Activated effector memory CD4-positive, alpha-beta T cell treated with anti-CD3 and anti-CD28 coated beads, Interleukin-2, amount 50 U/mL, for 16 hours (primary cell): ENCODE results near the gene ATAD3A.
A peak's percentile ranks its signal among the peaks of the same experiment; 100 is the strongest.

Experiments
- DNase-seq: peaks from one replicate; pipeline ENCODE4 v3.0.0-alpha.2; 2020

ATAD3A gene

DNA sequence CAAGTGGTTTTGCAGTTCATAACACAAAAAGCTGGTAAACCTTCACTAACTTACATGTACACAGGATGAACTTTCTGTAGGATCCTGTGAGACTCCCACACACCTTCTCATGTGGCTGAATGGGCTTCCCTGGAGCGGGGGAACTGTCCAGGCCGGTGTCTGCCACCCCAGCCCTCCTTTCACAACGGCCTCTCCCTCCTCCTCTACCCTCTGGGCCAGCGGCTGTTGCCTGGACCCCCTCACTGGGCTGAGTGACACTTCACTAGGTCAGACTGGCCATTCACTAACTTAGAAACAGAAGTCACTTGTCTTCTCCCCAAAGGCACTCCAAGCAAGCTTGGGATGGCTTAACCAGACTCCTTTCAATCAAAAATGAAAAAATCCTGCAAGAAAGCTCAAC lies 46.6 kb downstream of the ATAD3A start:
- no peak for DNase-seq

DNA sequence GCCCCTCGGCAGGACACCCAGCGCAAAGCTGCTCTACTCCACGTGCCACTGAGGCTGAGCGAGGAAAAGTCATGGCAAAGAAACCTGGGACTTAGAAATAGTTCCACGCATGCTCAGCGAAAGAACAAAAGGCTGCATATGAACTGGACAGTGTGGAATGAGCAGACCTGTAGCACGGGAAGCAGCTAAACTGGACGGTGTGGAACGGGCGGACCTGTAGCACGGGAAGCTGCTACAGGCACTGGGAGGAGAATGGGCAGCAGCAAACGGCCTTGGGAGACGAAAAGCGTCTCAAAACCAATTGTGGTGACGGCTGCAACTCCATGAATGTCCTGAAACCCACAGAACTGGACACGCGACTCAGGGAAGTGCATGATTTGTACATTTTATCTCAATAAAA lies 47.1 kb downstream of the ATAD3A start:
- no peak for DNase-seq

DNA sequence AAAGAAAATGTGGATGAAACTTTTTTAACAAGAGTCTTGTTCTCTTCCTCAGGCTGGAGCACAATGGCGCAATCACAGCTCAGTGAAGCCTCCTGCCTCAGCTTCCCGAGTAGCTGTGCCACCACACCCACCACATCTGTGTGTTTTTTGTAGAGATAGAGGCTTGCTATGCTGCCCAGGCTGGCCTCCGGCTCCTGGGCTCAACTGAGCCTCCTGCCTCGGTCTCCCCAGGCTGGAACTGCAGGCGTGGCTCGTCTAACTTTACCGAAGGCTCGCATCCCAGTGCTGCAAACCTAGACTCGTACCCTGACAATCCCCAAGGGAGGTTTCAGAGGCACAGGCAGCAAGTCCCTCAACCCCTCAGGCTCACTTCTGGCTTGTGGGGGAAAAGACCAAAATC lies 48.2 kb downstream of the ATAD3A start:
- DNase-seq, result no peak

DNA sequence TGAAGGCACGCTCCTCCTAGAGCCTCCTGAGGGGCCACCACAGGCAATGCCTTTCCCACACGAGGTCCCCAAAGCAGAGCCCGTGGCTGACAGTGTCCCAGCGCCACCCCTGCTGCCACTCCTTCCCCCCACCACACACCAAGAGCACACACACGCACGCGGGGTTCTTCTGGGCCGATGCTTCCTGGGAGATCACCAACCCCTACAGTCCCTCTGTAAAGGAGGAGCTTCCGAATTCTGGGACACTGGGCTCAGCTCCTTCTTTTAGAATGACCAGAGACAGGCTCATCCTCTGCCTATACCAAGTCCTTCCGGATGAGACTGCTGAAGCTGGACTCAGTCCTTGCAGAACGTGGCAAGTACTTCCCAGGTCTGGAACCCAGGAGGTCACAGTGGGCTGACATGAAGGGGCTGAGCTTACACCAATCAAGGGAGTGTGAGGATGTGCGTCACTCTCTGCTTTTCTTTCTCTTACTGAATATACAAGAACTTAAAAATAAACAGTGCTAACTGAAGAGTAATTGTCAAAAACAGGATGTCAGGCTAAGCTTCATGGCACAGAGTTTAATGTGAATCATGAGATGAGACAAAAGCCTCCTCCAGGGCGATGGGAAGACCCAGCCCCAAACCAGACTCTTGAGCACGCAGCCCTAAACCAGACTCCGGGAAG lies 50.0 kb downstream of the ATAD3A start:
- no peak for DNase-seq

DNA sequence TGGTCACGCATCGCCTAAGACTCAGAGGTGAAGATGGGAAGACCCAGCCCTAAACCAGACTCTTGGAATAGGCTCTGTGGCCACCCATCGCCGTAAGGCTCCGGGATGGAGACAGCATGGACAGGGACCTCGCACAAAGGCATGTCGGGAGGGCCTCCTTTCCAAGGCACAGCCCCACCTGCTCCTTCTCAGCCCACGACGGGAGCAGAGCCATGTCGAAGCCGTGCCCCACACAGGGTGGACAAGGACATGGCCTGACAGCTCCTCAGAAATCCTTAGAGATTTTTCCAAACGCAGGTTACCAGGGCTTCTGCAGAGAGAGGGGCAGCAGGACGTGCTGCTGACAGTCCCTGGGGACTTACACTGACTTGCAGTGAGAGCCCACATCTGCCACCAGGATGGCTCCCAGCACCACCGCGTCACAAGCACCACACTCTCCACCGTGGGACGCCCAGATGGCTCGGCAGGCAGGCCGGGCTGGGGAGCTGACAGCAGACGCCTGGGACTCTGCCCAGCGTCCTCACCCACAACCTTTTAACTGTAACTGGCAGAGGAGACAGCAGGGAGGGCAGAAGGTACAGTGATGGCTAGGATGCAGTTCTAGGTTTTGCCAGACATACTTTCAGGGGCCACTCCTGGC lies 50.7 kb downstream of the ATAD3A start:
- no peak for DNase-seq

DNA sequence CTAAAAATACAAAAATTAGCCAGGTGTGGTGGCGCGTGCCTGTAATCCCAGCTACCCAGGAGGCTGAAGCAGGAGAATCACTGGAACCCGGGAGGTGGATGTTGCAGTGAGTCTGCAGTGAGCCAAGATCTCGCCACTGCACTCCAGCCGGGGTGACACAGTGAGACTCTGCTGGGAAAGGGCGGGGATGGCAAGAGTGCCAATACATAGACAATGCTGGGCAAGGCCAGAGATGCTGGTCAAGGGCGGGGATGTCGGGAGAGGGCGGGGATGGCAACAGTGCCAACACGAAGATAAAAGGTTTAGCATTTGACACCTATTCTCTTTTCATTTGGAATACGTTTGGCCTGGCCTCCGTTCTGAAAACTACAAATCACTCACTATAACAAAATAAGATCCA lies 51.7 kb downstream of the ATAD3A start:
- no peak for DNase-seq

DNA sequence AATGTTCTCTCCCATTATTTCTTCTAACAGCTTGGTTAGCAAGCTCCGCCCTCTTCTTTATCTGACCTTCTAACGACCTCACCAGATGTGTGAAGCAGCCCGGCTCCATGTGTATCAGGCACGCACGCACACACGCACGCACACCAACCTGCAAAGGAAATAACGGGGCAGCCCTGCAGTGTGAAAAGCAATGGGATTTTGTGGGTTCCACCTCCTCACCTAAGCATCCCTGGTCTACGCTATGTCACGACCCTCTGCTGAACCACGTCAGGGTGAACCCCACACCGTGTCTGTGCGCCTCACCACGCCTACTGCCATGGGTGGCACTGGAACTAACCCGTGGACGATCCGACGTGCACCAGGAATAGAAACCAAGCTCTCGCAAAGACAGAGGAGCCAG lies 52.3 kb downstream of the ATAD3A start:
- DNase-seq, result no peak

DNA sequence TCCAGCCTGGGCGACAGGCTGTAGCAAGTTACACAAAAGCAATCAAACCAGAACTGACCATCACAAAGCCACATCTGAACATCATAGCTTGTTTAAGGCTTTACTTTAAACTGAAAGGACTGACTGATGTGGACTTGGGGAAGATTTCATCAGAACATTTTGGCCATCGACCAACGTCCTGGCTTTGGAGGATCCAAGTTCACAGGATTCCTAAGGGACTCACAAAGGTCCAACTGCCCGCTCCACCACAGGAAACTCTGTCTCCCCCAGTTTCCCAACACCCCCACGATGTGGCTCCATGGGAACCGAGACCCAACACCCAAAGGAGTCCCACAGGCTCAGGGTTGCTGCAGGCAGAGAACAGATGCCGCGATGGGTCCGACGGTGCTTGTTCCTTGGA lies 53.4 kb downstream of the ATAD3A start:
- DNase-seq, result no peak

DNA sequence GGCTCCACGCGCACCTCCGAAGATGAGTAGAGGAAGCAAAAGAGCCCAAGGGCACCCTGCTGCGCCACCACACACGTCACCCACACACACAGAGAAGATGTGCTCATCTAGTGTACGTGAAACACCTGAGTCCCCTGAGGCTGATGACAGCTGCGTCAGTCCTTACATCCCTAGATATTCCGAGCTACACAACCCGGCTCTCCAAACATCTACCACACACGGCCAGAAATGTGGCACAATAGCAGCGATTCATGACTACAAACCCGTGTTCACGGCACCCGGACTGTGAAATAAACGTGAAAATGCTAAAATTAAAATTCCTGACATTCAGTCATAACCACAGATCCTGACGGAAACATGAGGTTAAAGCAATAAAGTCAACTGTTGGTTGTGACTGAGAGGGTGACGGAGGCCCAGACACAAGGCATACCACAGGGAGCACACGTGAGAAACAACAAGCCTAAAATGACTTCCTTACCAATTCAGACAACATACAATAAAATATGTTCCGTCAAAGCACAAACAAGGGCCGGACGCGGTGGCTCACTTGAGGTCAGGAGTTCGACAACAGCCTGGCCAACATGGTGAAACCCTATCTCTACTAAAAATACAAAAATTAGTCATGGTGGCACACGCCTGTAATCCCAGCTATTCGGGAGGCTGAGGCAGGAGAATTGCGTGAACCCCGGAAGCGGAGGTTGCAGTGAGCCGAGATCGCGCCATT lies 55.4 kb downstream of the ATAD3A start:
- DNase-seq, result no peak

DNA sequence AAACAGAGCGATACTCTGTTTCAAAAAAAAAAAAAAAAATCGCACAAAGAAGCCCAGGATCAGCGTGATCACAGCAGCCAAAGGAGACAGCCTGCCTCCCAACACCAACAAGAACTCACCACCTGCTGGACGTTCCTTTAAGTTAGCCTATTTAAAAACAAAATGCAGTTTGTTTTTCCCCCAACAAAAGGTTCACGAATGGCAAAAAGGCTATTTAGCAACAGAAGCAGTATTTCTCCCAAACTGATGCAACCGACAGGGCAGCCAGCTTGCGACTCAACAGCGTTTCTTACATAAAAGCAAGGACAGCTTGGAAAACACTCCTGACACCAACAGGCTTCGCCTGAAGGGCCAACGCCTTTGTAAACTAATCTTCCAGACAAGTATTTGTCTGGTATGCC lies 55.9 kb downstream of the ATAD3A start:
- no peak for DNase-seq

DNA sequence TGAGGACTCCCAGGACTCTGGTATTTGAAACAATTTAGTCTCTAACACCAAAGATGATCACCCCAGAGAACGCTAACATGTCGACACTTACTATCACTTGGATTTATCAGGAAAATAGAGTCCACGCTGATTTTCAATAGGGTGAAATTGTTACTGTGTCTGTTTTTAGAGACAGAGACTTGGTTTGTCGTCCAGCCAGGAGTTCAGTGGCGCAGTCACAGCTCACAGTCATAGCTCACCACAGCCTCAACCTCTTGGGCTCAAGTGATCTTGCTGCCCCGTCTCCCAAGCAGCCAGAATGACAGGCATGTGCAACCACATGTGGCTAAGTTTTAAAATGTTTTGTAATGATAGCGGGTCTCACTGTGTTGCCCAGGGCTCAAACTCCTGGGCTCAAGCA lies 57.4 kb downstream of the ATAD3A start:
- no peak for DNase-seq

DNA sequence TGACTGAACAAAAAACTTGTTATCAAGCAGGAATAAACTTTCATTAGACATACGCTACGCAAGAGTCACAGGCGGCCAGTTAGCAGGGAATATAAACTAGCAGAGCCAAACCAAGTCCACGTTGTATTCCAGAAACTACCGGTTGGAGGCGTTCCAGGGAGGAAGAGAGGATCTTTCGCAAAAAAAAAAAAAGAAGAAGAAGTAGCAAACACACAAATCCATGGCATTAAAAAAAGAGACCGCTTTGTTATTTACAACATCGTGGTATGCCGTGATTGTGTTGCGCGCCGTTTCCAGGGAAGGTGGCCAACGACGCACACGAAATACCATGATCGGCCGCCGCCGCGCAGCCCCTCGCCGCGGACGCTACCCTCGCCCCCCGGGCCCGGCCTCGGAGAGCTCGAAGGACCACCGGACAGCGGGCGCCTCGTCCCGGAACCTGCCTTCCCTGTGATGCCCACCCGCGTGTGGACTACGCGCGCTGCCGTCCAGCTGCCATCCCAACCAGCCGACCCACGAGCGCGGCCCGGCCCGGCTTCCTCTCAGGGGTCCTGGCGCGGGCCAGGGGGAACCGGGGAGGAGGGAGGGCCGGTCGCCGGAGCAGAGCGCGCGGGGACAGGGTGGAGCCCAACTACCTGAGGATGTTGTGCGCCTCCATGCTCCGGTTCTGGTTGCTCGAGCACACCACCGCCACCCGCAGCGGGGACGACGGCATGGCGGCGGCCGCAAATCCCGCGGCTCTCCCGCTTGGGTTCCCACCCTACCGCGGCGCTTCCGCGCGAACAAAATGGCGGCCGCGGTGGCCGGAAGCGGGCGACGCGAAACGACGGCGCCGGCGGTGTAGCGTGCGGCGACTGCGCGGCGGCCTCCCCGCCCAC lies 62.1 kb downstream of the ATAD3A start:
- peak; percentile 91 for DNase-seq

DNA sequence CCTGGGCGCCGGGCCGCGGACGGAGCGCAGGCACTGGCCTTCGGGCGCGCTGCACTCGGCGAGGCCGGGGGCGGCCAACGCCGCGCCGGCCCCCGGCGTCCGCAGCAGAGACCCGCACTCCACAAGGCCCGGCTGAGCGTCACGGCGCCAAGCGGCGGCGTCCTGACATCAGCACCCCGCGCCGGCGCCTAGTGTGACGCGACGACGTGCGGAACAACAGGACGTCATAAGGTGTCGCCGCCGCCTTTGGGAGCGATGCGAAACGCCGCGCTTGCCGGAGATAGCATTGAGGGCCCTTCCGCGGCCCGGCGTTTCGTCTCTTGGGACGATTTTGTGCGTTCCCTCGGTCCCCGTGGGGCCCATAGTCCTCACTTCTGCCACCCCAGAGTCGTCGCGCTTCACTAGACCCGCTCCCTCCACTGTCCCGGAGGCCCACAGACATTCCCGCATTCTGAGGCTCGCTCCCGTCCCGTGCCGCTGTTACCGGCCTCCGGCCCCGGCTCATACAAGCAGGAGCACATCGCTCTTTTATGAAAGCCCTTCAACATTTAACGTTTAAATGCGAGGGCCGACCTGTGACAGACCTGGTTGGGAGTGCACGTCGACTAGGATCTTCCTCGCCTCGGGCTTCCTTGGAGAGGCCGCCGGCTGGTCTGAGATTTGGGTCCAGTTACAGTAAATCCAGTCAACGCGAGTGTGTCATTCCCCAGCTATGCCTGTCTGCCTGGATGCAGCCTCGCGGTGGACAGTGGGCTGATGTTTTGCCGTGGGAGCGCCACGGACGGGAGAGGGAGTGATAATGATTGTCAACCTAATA lies 63.0 kb downstream of the ATAD3A start, which contains the start of gene SSU72:
SSU72 (minus strand) TSS at position 143 of the 817 bp plus-strand sequence. CDS start 306 bp downstream, outside the sequence.
- peak; percentile 98 for DNase-seq

DNA sequence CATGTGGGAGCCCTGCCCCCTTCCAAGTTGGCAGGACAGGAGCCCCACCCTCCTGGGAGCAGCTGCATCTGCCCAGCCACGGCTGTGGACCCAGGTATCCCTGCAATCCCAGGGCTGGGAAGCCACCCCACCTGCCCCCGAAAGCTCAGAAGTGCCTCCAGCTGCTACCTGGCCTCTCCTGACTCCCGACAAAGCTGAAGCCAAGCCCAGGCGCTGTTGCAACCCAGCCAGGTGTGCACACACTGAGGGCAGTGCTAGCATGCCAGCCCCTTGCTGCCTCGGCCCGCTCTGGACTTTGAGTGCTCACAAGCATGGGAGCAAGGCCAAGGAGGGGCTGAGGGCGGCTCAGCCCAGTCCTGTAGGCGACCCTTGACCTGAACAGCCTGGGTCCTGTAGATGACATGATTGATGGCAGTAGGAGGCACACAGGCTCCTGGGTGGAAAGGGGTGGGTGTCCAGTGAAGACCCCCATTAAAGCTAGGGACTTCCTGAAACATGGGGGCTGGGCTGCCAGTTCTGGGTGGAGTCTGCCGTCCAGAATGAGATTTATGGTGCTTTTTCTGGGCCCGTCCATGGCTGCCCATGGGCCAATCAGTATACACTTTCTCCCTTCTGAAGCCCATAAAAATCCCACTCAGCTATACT lies 65.5 kb downstream of the ATAD3A start:
- DNase-seq, result no peak

DNA sequence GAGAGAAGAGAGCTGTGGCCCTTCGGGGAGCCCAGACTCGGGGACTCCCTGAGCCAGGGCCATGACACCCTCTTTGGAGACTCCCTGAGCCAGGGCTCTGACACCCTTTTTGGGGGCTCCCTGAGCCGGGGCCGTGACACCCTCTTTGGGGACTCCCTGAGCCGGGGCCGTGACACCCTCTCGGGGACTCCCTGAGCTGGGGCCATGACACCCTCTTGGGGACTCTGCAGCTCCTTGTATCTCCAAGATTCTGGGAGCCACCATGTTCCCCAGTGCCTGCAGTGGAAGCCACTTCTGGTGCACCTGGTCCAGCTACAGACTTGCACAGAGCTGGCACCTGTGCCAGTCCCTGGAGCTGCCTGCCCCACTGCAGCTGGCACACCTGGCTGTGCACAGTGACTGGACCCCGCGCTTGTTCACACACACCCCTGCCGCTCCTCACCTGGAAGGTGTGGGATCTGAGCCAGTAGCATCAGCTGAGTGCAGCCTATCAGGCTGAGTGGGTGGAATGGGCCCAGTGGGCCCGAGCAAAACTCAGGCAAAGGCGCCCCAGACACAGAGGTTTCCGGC lies 66.5 kb downstream of the ATAD3A start:
- DNase-seq, result no peak

DNA sequence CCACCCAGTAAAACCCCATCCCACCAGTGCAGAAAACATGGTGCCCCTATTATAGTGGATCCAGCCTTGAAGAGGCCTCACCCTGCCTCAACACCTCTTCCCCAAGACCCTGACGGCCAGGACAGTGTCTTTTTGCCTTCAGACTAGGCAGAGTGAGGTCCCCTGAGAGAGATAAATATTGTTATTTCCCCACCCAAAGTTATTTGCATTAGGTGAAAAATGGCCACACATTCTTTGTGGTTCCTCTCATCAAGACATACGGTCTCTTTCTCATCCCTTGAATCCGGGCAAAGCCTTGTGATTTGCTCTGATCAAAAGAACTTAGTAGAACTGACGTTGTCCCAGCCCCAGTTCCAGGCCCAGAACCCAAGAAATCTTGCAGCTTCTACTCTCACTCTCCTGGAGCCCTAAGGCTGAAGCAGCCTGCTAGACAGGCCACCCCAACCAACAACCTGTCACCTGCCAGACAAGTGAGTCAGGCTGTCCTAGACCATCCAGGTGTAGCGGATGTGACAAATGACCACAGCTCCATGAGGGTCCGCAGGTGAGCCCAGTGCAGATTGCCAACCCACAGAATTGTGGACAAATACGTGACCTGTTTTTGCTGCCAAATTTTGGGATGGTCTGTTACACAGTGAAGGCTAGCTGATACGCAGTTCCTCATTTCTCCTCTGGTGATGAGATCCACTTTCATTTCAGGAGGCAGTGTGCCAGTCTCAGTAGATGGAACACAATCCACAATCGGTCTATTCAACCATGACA lies 70.8 kb downstream of the ATAD3A start:
- no peak for DNase-seq

DNA sequence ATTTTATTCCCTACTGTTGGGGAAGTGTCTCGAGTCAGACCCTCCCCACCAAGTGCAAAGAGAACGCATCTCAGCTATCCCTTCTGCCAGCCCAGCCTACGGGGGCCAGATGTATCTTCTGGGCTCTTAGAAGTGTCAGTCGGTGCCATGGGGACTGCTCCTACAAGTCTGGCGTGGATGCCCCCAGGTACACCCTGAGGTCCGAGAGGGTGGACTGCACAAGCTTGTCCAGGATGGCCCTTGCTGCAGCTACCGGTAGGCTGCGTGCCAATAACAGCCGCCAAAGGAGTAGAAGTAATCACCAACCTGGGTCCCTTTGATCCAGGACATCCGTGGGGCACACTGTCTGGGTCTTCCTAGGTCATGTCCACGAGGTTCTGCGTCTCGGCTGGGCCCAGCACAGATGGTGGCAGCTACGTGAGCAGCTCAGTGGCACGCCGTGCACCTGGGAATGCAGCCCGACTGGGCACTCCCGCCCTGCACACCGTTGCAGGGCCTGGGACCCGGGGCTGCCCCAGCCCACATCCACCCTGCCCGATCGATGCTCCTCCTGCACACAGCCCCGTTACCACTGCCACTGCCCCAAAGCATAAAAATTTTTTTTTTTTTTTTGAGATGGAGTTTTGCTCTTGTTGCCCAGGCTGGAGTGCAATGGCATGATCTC lies 71.5 kb downstream of the ATAD3A start:
- no peak for DNase-seq
